K562 (cell line): ENCODE measurements around the gene UBE2D2. TPM values are rescaled to one million over a fixed set of nuclear protein-coding genes. Genes with fewer than 3 reads are reported as not detected.

Experiments
- CHD4 ChIP-seq: fragments of 200-600 bp; sonication (generic); IDR thresholded peaks from 3 replicates; pipeline ENCODE4 v1.6.1; 2012; ENCODE audit warnings: low read depth, mild to moderate bottlenecking, mixed read lengths, low read length, inconsistent platforms; ENCODE audit not compliant: insufficient read depth, insufficient replicate concordance, poor library complexity, severe bottlenecking
- CTBP1 ChIP-seq: fragments of 450-650 bp; IDR thresholded peaks from 2 replicates; pipeline ENCODE4 v1.6.1; 2016; ENCODE audit warnings: borderline replicate concordance
- FOSL1 ChIP-seq: fragments of 200-800 bp; sonication (Bioruptor generic); conservative IDR thresholded peaks from 2 replicates; pipeline ENCODE4 v1.6.1; 2016; ENCODE audit warnings: missing genetic modification characterization, missing compliant biosample characterization
- FOXK1 ChIP-seq: sonication (generic); formaldehyde crosslinking; IDR thresholded peaks from 2 replicates; pipeline ENCODE4 v1.8.0; 2022; ENCODE audit warnings: missing genetic modification reagents, mild to moderate bottlenecking, borderline replicate concordance
- REST ChIP-seq, 2 experiments: fragments of 450-650 bp; formaldehyde crosslinking in 1 of 2; IDR thresholded peaks; 2 replicates each; pipeline versions ENCODE4 v1.4.0 to v1.6.1; 2014 to 2020; ENCODE audit warnings: mild to moderate bottlenecking in 2 of 2, borderline replicate concordance in 1 of 2, low read depth in 1 of 2
- SOX6 ChIP-seq: fragments of 450-650 bp; IDR thresholded peaks from 2 replicates; pipeline ENCODE4 v1.6.1; 2014; ENCODE audit warnings: mild to moderate bottlenecking
- SUPT5H ChIP-seq: fragments of 450-650 bp; IDR thresholded peaks from 2 replicates; pipeline ENCODE4 v1.6.1; 2016
- polyA plus RNA-seq, 8 experiments: library from polyadenylated mRNA; depleted of rRNA in 4 of 8; stranded (reverse) in 5 of 8; unstranded in 3 of 8; fragments of >200 nt; fragmentation: Nextera tagmentation in 2 of 8; fragmentation: Illumina TruSeq in 1 of 8; extraction: Ambion mirVana in 2 of 8; extraction: Trizol in 1 of 8; gene quantifications; 2 replicates each; pipeline versions ENCODE4 v1.2.1 to v1.2.3, GENCODE V29; 2011 to 2014; ENCODE audit warnings: inconsistent platforms in 1 of 8, missing spikeins in 1 of 8
- total RNA-seq, 7 experiments: library from RNA; depleted of rRNA in 6 of 7; stranded (reverse); fragments of >200 nt in 6 of 7; fragmentation: Illumina TruSeq in 2 of 7; extraction: Trizol in 2 of 7; gene quantifications; 2 replicates each; pipeline versions ENCODE4 v1.2.1 to v1.2.3, GENCODE V29; 2011 to 2021; ENCODE audit warnings: low replicate concordance in 1 of 7
- TF ChIP-seq, protein P1 (sequence below): fragments of 450-650 bp; IDR thresholded peaks from 2 replicates; pipeline ENCODE4 v1.7.1; 2018; ENCODE audit warnings: mild to moderate bottlenecking, low read depth; ENCODE audit not compliant: partially characterized antibody
- TF ChIP-seq, protein P2 (sequence below), 2 experiments: fragments of 450-650 bp; IDR thresholded peaks; 2 replicates each; pipeline ENCODE4 v1.6.1; 2016
- TF ChIP-seq, protein P3 (sequence below): sonication (generic); formaldehyde crosslinking; IDR thresholded peaks from 2 replicates; pipeline ENCODE4 v1.8.0; 2022; ENCODE audit warnings: mild to moderate bottlenecking, missing genetic modification reagents
- TF ChIP-seq, protein P4 (sequence below): fragments of 450-650 bp; IDR thresholded peaks from 2 replicates; pipeline ENCODE4 v1.6.1; 2016; ENCODE audit warnings: antibody characterized with exemption

UBE2D2 gene
- total and polyA plus RNA-seq, 9 of the 15 experiments (the other 6 are each of a cell fraction or from before 2014, with no cell fraction given), result 53.6 to 198 (median 122) TPM

- TF ChIP-seq, protein P1, sequence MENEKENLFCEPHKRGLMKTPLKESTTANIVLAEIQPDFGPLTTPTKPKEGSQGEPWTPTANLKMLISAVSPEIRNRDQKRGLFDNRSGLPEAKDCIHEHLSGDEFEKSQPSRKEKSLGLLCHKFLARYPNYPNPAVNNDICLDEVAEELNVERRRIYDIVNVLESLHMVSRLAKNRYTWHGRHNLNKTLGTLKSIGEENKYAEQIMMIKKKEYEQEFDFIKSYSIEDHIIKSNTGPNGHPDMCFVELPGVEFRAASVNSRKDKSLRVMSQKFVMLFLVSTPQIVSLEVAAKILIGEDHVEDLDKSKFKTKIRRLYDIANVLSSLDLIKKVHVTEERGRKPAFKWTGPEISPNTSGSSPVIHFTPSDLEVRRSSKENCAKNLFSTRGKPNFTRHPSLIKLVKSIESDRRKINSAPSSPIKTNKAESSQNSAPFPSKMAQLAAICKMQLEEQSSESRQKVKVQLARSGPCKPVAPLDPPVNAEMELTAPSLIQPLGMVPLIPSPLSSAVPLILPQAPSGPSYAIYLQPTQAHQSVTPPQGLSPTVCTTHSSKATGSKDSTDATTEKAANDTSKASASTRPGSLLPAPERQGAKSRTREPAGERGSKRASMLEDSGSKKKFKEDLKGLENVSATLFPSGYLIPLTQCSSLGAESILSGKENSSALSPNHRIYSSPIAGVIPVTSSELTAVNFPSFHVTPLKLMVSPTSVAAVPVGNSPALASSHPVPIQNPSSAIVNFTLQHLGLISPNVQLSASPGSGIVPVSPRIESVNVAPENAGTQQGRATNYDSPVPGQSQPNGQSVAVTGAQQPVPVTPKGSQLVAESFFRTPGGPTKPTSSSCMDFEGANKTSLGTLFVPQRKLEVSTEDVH, result peak; percentile 58
- TF ChIP-seq SOX6 (peak; percentile 38; the same call in 1 of the 2 replicates), CTBP1 (peak; percentile 83), FOSL1 (tag) (no peak), SUPT5H (0 out of 2 replicates have a peak, but pooled peaks have one; percentile 20), CHD4 (no peak), REST (IDR thresholded peaks at IDR 0.05; ENCODE audit: borderline replicate concordance) (peak; percentile 86), REST (CRISPR knock-in tag; IDR thresholded peaks at IDR 0.05; ENCODE audit: low read depth) (no peak), FOXK1 (no peak)
- TF ChIP-seq, protein P2, sequence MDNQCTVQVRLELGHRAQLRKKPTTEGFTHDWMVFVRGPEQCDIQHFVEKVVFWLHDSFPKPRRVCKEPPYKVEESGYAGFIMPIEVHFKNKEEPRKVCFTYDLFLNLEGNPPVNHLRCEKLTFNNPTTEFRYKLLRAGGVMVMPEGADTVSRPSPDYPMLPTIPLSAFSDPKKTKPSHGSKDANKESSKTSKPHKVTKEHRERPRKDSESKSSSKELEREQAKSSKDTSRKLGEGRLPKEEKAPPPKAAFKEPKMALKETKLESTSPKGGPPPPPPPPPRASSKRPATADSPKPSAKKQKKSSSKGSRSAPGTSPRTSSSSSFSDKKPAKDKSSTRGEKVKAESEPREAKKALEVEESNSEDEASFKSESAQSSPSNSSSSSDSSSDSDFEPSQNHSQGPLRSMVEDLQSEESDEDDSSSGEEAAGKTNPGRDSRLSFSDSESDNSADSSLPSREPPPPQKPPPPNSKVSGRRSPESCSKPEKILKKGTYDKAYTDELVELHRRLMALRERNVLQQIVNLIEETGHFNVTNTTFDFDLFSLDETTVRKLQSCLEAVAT (IDR thresholded peaks at IDR 0.05), result peak in 1 of 2 experiments; percentile 76; a peak in 1 of 4 replicates
- TF ChIP-seq, protein P3, sequence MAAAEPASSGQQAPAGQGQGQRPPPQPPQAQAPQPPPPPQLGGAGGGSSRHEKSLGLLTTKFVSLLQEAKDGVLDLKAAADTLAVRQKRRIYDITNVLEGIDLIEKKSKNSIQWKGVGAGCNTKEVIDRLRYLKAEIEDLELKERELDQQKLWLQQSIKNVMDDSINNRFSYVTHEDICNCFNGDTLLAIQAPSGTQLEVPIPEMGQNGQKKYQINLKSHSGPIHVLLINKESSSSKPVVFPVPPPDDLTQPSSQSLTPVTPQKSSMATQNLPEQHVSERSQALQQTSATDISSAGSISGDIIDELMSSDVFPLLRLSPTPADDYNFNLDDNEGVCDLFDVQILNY (CRISPR knock-in tag), result no peak
- TF ChIP-seq, protein P4, sequence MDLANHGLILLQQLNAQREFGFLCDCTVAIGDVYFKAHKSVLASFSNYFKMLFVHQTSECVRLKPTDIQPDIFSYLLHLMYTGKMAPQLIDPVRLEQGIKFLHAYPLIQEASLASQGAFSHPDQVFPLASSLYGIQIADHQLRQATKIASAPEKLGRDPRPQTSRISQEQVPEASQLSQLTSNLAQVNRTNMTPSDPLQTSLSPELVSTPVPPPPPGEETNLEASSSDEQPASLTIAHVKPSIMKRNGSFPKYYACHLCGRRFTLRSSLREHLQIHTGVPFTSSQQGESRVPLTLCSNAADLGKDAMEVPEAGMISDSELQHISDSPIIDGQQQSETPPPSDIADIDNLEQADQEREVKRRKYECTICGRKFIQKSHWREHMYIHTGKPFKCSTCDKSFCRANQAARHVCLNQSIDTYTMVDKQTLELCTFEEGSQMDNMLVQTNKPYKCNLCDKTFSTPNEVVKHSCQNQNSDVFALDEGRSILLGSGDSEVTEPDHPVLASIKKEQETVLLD, result no peak
Observed at GRCh38 chr5:139633295-139634027, 72.3 kb downstream of the UBE2D2 start (continued).
